ENCODE results near the gene PARP9. TPM values are rescaled to one million over a fixed set of nuclear protein-coding genes. Genes with fewer than 3 reads are reported as not detected.
"Not testable (repeated sequence)": the region's sequence is repeated elsewhere in the genome, so short reads cannot be mapped to it uniquely, and the experiment has no call there.

Gene PARP9
- total RNA-seq, 1 experiment from 2014 or later, result 3.8 TPM

- in situ Hi-C loops (cut with HindIII; ENCODE audit: low sequenced_read_pairs); DNase-seq (ENCODE audit: low spot score): not testable (repeated sequence)
Measured at GRCh38 chr3:122500964-122501363, 63.1 kb downstream of the PARP9 start.

DNA sequence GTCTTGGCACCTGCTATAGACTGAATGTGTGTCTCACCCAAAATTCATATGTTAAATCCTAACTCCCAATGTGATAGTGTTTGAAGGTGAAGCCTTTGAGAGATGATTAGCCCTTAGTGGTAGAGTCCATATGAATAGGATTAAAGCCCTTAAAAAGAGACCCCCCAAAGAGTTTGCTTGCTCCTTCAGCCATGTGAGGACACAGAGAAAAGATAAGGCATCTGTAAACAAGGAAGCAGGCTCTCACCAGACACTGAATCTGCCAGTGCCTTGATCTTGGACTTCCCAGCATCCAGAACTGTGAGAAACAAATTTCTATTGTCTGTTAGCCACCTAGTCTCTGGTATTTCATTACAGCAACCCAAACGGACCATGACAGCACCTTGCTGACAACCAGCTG, 65.9 kb downstream of the PARP9 start:
- in situ Hi-C loops (cut with HindIII; ENCODE audit: low sequenced_read_pairs), result no loop called here
- no peak for DNase-seq (ENCODE audit: low spot score)

- DNase-seq (ENCODE audit: low spot score), result no peak
- in situ Hi-C loops (cut with HindIII; ENCODE audit: low sequenced_read_pairs), result no loop called here
Measured at GRCh38 chr3:122497425-122497824, 66.7 kb downstream of the PARP9 start.

- in situ Hi-C loops (cut with HindIII; ENCODE audit: low sequenced_read_pairs), result no loop called here
Measured at GRCh38 chr3:122496508-122496907, 67.6 kb downstream of the PARP9 start.

GRCh38 chr3:122493296-122493695, 70.8 kb downstream of the PARP9 start:
- in situ Hi-C loops (cut with HindIII; ENCODE audit: low sequenced_read_pairs), result no loop called here
- no peak for DNase-seq (ENCODE audit: low spot score)

More at GRCh38 chr3:122496508-122496907, 67.6 kb downstream of the PARP9 start:
- no peak for DNase-seq (ENCODE audit: low spot score)

GRCh38 chr3:122488262-122488973, 75.7 kb downstream of the PARP9 start:
- no peak for DNase-seq (ENCODE audit: low spot score)
- in situ Hi-C loops (cut with HindIII; ENCODE audit: low sequenced_read_pairs), result no loop called here

DNA sequence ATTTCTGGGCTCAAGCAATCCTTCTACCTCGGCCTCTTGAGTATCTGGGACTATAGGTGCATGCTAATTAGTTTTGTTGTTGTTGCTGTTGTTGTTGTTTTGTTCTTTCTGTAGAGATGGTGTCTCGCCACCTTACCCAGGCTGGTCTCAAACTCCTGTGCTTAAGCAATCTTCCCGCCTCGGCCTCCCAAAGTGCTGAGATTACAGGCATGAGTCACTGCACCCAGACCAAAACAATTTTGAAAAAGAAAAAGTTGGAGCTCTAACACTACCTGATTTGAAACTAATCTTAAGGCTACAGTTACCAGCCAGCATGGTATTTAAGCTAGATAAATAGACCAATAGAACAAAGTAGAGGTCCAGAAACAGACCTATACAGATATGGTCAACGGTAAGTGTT, 79.1 kb downstream of the PARP9 start:
- DNase-seq (ENCODE audit: low spot score), result no peak
- in situ Hi-C loops (cut with HindIII; ENCODE audit: low sequenced_read_pairs), result no loop called here

- in situ Hi-C loops (cut with HindIII; ENCODE audit: low sequenced_read_pairs), result no loop called here
- no peak for DNase-seq (ENCODE audit: low spot score)
Measured at GRCh38 chr3:122481390-122481789, 82.7 kb downstream of the PARP9 start.

Other genes with a start within 250 kb of the PARP9 start
- gene CSTA, start 239.1 kb downstream of the PARP9 start, total RNA-seq (2014; rRNA removed; shearing (Covaris generic)), result not detected in 2 replicates
- gene MIX23, start 181.1 kb downstream of the PARP9 start, total RNA-seq (2014; rRNA removed; shearing (Covaris generic)), result 72.6 and 93.7 TPM in 2 replicates
- gene FAM162A, start 180.1 kb downstream of the PARP9 start, total RNA-seq (2014; rRNA removed; shearing (Covaris generic)), result 35.6 and 58.4 TPM in 2 replicates
- gene WDR5B, start 148.2 kb downstream of the PARP9 start, total RNA-seq (2014; rRNA removed; shearing (Covaris generic)), result 1.5 and 3.5 TPM in 2 replicates
- gene KPNA1, start 49.4 kb downstream of the PARP9 start, total RNA-seq (2014; rRNA removed; shearing (Covaris generic)), result 30.8 and 58.9 TPM in 2 replicates
- 4.9 and 5.3 TPM in 2 replicates for gene DTX3L, start within 50 bp of the PARP9 start, total RNA-seq (2014; rRNA removed; shearing (Covaris generic))
- not detected in 2 replicates for gene PARP15, start 13.3 kb upstream of the PARP9 start, total RNA-seq (2014; rRNA removed; shearing (Covaris generic))
- gene PARP14, start 116.5 kb upstream of the PARP9 start, total RNA-seq (2014; rRNA removed; shearing (Covaris generic)), result 9.7 and 21.2 TPM in 2 replicates
- 5.7 and 12.3 TPM in 2 replicates for gene HSPBAP1, start 229.5 kb upstream of the PARP9 start, total RNA-seq (2014; rRNA removed; shearing (Covaris generic))
- gene SLC49A4, start 230.8 kb upstream of the PARP9 start, total RNA-seq (2014; rRNA removed; shearing (Covaris generic)), result 17.9 and 18.2 TPM in 2 replicates

Data from G401 (cell line).